Keratinocyte (primary cell): ENCODE measurements around the gene SYTL4. TPM values are rescaled to one million over a fixed set of nuclear protein-coding genes. Genes with fewer than 3 reads are reported as not detected.

Experiments
- DNase-seq: peaks from one replicate; pipeline ENCODE4 v3.0.0-alpha.2; 2011; ENCODE audit warnings: low read depth, missing footprints, low spot score
- FAIRE-seq: peaks from 2 replicates; lab custom pipeline; 2011; peaks lifted over from hg19 to GRCh38; lab: Jason Lieb, UNC
- H2AFZ ChIP-seq: 2 replicates; pipeline ENCODE4 v1.6.0; 2012; ENCODE audit warnings: low read length, control low read depth, inconsistent platforms; ENCODE audit not compliant: control insufficient read depth
- H3K27ac ChIP-seq: 2 replicates; pipeline ENCODE4 v1.5.1; 2011; ENCODE audit warnings: low read length; ENCODE audit not compliant: control insufficient read depth, insufficient read depth
- H3K27me3 ChIP-seq: 3 replicates; pipeline ENCODE4 v1.6.0; 2011; ENCODE audit warnings: low read length; ENCODE audit not compliant: control insufficient read depth, insufficient read depth; ENCODE audit errors: extremely low read depth
- H3K36me3 ChIP-seq, 2 experiments: 2 replicates in 1 of 2; 3 replicates in 1 of 2; pipeline ENCODE4 v1.5.1; 2011; ENCODE audit warnings: low read length in 2 of 2, mild to moderate bottlenecking in 1 of 2; ENCODE audit not compliant: control insufficient read depth in 2 of 2, insufficient read depth in 2 of 2; ENCODE audit errors: extremely low read depth in 1 of 2
- H3K4me1 ChIP-seq: 3 replicates; pipeline ENCODE4 v1.5.1; 2011; ENCODE audit warnings: low read length; ENCODE audit not compliant: control insufficient read depth, insufficient read depth; ENCODE audit errors: extremely low read depth
- H3K4me2 ChIP-seq: 3 replicates; pipeline ENCODE4 v1.6.0; 2011; ENCODE audit warnings: low read depth, low read length; ENCODE audit not compliant: control insufficient read depth, insufficient read depth; ENCODE audit errors: extremely low read depth
- H3K4me3 ChIP-seq, 3 experiments: fragments of 200-600 bp in 1 of 3; sonication (generic) in 1 of 3; 2 replicates in 2 of 3; 3 replicates in 1 of 3; pipeline ENCODE4 v1.5.1; 2011 to 2016; ENCODE audit warnings: low read length in 3 of 3, mild to moderate bottlenecking in 3 of 3, control low read depth in 2 of 3, inconsistent platforms in 1 of 3, low read depth in 1 of 3, mixed read lengths in 1 of 3, mixed run types in 1 of 3, moderate library complexity in 1 of 3; ENCODE audit not compliant: control insufficient read depth in 2 of 3, insufficient read depth in 2 of 3; ENCODE audit errors: extremely low read depth in 1 of 3
- H3K79me2 ChIP-seq: 2 replicates; pipeline ENCODE4 v1.6.0; 2012; ENCODE audit warnings: low read length; ENCODE audit not compliant: control insufficient read depth, insufficient read depth
- H3K9ac ChIP-seq: 3 replicates; pipeline ENCODE4 v1.6.0; 2011; ENCODE audit warnings: low read length; ENCODE audit not compliant: control insufficient read depth, insufficient read depth; ENCODE audit errors: extremely low read depth
- H3K9me1 ChIP-seq: 3 replicates; pipeline ENCODE4 v1.6.0; 2011; ENCODE audit warnings: low read length; ENCODE audit not compliant: control insufficient read depth, insufficient read depth; ENCODE audit errors: extremely low read depth
- H3K9me3 ChIP-seq: 2 replicates; pipeline ENCODE4 v1.5.1; 2012; ENCODE audit warnings: low read depth, low read length; ENCODE audit not compliant: control insufficient read depth
- H4K20me1 ChIP-seq: 3 replicates; pipeline ENCODE4 v1.6.0; 2011; ENCODE audit warnings: low read length; ENCODE audit not compliant: control insufficient read depth, insufficient read depth; ENCODE audit errors: extremely low read depth
- CTCF ChIP-seq, 3 experiments: IDR thresholded peaks in 1 of 3; conservative IDR thresholded peaks in 1 of 3; optimal IDR thresholded peaks in 1 of 3; 2 replicates in 2 of 3; 3 replicates in 1 of 3; pipeline versions ENCODE3 to v1.5.1; 2011; ENCODE audit warnings: low read length in 3 of 3, mild to moderate bottlenecking in 3 of 3, moderate library complexity in 2 of 3, control low read depth in 1 of 3, inconsistent platforms in 1 of 3; ENCODE audit not compliant: insufficient read depth in 2 of 3; ENCODE audit errors: extremely low read depth in 1 of 3
- EZH2 ChIP-seq: IDR thresholded peaks from one replicate; pipeline ENCODE4 v1.6.1; 2012; ENCODE audit warnings: inconsistent platforms, mild to moderate bottlenecking, low read length, moderate library complexity
- dilution Hi-C: fragments of 300-500 bp; cut with MboI; formaldehyde crosslinking; loops from one replicate; pipeline ENCODE4 v1.7.0; 2020; ENCODE audit warnings: low sequenced_read_pairs; ENCODE audit not compliant: extremely low pct_ligation_motif_present
- polyA plus RNA-seq, 5 experiments: library from polyadenylated mRNA; depleted of rRNA in 3 of 5; stranded (reverse) in 3 of 5; stranded (forward) in 1 of 5; unstranded in 1 of 5; fragments of >200 nt; gene quantifications; 1 replicate in 1 of 5; 2 replicates in 3 of 5; 3 replicates in 1 of 5; pipeline versions ENCODE4 v1.2.1 to v1.2.3, GENCODE V29; 2011 to 2012; ENCODE audit warnings: missing spikeins in 2 of 5, low read depth in 1 of 5, low replicate concordance in 1 of 5

The SYTL4 gene
- polyA plus RNA-seq, 1 donor (not counting 4 experiments of a cell fraction or from before 2014, with no cell fraction given) = 0.87 TPM

- dilution Hi-C loops = no loop called here
- no peak for DNase-seq
- H3K9ac ChIP-seq = no peak overlapping the region
- H3K4me3 ChIP-seq = no peak overlapping the region
- no peak overlapping the region for H2AFZ ChIP-seq
- FAIRE-seq = no peak
- no peaks in the 10 kb centered on the region for H4K20me1 ChIP-seq
- no peaks in the 10 kb centered on the region for H3K36me3 ChIP-seq
- H3K79me2 ChIP-seq = no peaks in the 10 kb centered on the region
- no peaks in the 10 kb centered on the region for H3K9me1 ChIP-seq
- peaks cover 6% of the 10 kb centered on the region for H3K27me3 ChIP-seq
- TF ChIP-seq EZH2 (no peak), CTCF (optimal IDR thresholded peaks at IDR 0.05 in 1 of 3, IDR thresholded peaks at IDR 0.05 in 1 of 3, conservative IDR thresholded peaks at IDR 0.05 in 1 of 3; ENCODE audit: extremely low read depth in 1 of 3, insufficient read depth in 2 of 3, low read length in 3 of 3) (no peak)
- H3K9me3 ChIP-seq = no peaks in the 10 kb centered on the region
- H3K4me2 ChIP-seq = no peak overlapping the region
- no peaks in the 10 kb centered on the region for H3K4me1 ChIP-seq
- no peak overlapping the region for H3K27ac ChIP-seq
Observed at GRCh38 chrX:100747090-100747489, 15.2 kb upstream of the SYTL4 start.

DNA sequence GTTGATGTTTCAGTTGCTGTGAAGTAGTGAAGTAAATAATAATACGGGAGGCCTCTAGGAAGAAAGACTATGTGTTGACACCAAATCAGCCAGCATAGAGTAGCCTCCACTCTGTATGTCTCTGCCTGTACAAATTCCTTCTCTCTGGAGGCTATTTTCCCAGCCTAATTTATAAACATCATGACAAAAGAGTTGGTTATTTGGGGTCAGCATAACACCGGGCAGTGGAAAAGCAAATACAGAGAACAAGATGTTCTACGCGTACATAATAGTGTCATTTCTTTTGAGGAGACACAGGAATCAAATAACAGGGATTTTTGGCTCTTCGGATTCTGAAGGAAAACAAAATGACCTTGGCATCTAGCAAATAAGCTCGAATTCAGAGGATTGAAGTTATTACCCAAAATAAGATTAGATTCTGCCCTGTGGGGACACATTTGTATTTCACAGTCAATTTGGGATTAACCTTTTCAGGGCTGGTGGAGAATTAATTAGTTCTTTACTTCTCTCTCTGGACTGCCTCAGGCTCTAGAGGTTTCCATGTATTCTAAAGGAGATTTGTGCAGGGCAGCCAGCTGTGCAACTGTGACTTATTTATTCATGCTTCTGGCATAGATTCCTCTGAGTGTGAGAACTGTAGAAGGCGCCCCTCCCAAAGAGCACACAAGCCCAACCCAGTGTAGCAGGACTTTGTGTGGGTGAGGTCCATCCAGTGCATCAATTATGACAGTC, 14.1 kb upstream of the SYTL4 start:
- Histone ChIP-seq H3K79me2 (no peaks in the 10 kb centered on the region), H3K9me3 (no peaks in the 10 kb centered on the region), H3K9ac (no peak overlapping the region), H3K27me3 (peaks cover 9% of the 10 kb centered on the region), H3K9me1 (no peaks in the 10 kb centered on the region), H3K36me3 (no peaks in the 10 kb centered on the region), H4K20me1 (no peaks in the 10 kb centered on the region), H3K4me1 (no peaks in the 10 kb centered on the region), H3K4me3 (no peak overlapping the region), H2AFZ (no peak overlapping the region), H3K4me2 (no peak overlapping the region), H3K27ac (no peak overlapping the region)
- FAIRE-seq (no peak), DNase-seq (no peak)
- no peak for TF ChIP-seq CTCF (optimal IDR thresholded peaks at IDR 0.05 in 1 of 3, IDR thresholded peaks at IDR 0.05 in 1 of 3, conservative IDR thresholded peaks at IDR 0.05 in 1 of 3; ENCODE audit: extremely low read depth in 1 of 3, insufficient read depth in 2 of 3, low read length in 3 of 3)
- no peak for TF ChIP-seq EZH2
- dilution Hi-C loops = no loop called here
